ENCODE data around the gene TAP1. TPM values are rescaled to one million over a fixed set of nuclear protein-coding genes. Genes with fewer than 3 reads are reported as not detected.

Gene TAP1
- total and polyA plus RNA-seq, 9 of the 15 experiments (the other 6 are each of a cell fraction or from before 2014, with no cell fraction given): 1.3 to 6.0 (median 4.2) TPM

DNA sequence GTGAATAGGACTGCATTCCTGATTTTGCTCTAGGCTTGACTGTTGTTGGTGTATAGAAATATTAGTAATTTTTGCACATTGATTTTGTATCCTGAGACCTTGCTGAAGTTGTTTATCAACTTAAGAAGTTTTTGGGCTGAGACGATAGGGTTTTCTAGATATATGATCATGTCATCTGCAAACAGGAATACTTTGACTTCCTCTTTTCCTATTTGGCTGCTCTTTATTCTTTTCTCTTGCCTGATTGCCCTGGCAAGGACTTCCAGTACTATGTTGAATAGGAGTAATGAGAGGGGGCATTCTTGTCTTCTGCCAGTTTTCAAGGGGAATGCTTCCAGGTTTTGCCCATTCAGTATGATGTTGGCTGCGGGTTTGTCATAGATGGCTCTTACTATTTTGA lies 50.1 kb downstream of the TAP1 start:
- no peak for FAIRE-seq
- H3K4me1 ChIP-seq (replicated peaks in 1 of 2; ENCODE audit: control insufficient read depth in 2 of 2, insufficient read depth in 2 of 2, low read length in 2 of 2): no peaks in the 10 kb centered on the region
- no peak for TF ChIP-seq HSF4 (CRISPR knock-in tag; IDR thresholded peaks at IDR 0.05; ENCODE audit: borderline replicate concordance)
- TF ChIP-seq SPI1 (IDR thresholded peaks at IDR 0.05; ENCODE audit: borderline replicate concordance, low read depth, low read length): peak; percentile 86
- TF ChIP-seq ZNF384 (IDR thresholded peaks at IDR 0.05; ENCODE audit: low read depth, low read length): no peak
- no peaks in the 10 kb centered on the region for H4K20me1 ChIP-seq (replicated peaks; ENCODE audit: control insufficient read depth, insufficient read depth, low read length)
- H3K9ac ChIP-seq (ENCODE audit: insufficient read depth in 1 of 2, low read depth in 2 of 2, low read length in 2 of 2): no peak overlapping the region
- H3K4me2 ChIP-seq (ENCODE audit: insufficient read depth, low read length): no peak overlapping the region
- intact Hi-C loops (cut with micrococcal nuclease): no loop called here
- no peak overlapping the region for H3K4me3 ChIP-seq
- H3K27me3 ChIP-seq (ENCODE audit: control insufficient read depth in 2 of 2, insufficient read depth in 2 of 2, low read length in 2 of 2): peaks cover 5 to 7% of the 10 kb centered on the region in 2 experiments; a peak in 3 of 5 replicates
- WGBS (ENCODE audit: insufficient coverage, low coverage, missing lambda C conversion rate): 0% methylated on average over 2 of the region's 2 CpGs
- H3K27ac ChIP-seq (ENCODE audit: extremely low read depth, low read depth, low read length): no peak overlapping the region
- H3K9me3 ChIP-seq (replicated peaks; ENCODE audit: control insufficient read depth, insufficient read depth, low read depth, low read length): no peaks in the 10 kb centered on the region
- no peak for DNase-seq (ENCODE audit: extremely low read depth in 1 of 4, low spot score in 3 of 4)
- H2AFZ ChIP-seq (ENCODE audit: low read depth, low read length): no peak overlapping the region
- no peaks in the 10 kb centered on the region for H3K36me3 ChIP-seq (ENCODE audit: control insufficient read depth, insufficient read depth, low read length)
- no peaks in the 10 kb centered on the region for H3K79me2 ChIP-seq (ENCODE audit: control insufficient read depth, insufficient read depth, low read length)
- BruUV-seq (replicated peaks): no TSS peak
- ATAC-seq: no peak
- in situ Hi-C loops (cut with MboI): no loop called here
- ChIA-PET POLR2A (interaction anchor here (1.0 kb wide), 1 partner anchor 179 kb away, joined by 5 read pairs; no protein-coding TSS in a partner anchor), CTCF (ENCODE audit: low intra/inter-chr PET ratio) (no interaction called here)
- H3K9me1 ChIP-seq (ENCODE audit: control insufficient read depth, insufficient read depth, low read length): no peaks in the 10 kb centered on the region

GRCh38 chr6:32799740-32800139 lies 53.8 kb downstream of the TAP1 start:
- Histone ChIP-seq H2AFZ (ENCODE audit: low read depth, low read length) (no peak overlapping the region), H3K9me3 (replicated peaks; ENCODE audit: control insufficient read depth, insufficient read depth, low read depth, low read length) (no peaks in the 10 kb centered on the region), H4K20me1 (replicated peaks; ENCODE audit: control insufficient read depth, insufficient read depth, low read length) (no peaks in the 10 kb centered on the region), H3K27ac (ENCODE audit: extremely low read depth, low read depth, low read length) (no peak overlapping the region), H3K4me3 (no peak overlapping the region), H3K4me1 (replicated peaks in 1 of 2; ENCODE audit: control insufficient read depth in 2 of 2, insufficient read depth in 2 of 2, low read length in 2 of 2) (no peaks in the 10 kb centered on the region), H3K36me3 (ENCODE audit: control insufficient read depth, insufficient read depth, low read length) (no peaks in the 10 kb centered on the region), H3K27me3 (ENCODE audit: control insufficient read depth in 2 of 2, insufficient read depth in 2 of 2, low read length in 2 of 2) (peaks cover 17 to 23% of the 10 kb centered on the region in 2 experiments), H3K9ac (ENCODE audit: insufficient read depth in 1 of 2, low read depth in 2 of 2, low read length in 2 of 2) (no peak overlapping the region), H3K9me1 (ENCODE audit: control insufficient read depth, insufficient read depth, low read length) (no peaks in the 10 kb centered on the region), H3K79me2 (ENCODE audit: control insufficient read depth, insufficient read depth, low read length) (no peaks in the 10 kb centered on the region), H3K4me2 (ENCODE audit: insufficient read depth, low read length) (no peak overlapping the region)
- 4% methylated on average over 3 of the region's 3 CpGs for WGBS (ENCODE audit: insufficient coverage, low coverage, missing lambda C conversion rate)
- intact Hi-C loops (cut with micrococcal nuclease): loop anchor here (5.0 kb wide), 2 partner anchors 68 to 552 kb away; no protein-coding TSS in a partner anchor
- no TSS peak for BruUV-seq (replicated peaks)
- ChIA-PET POLR2A (interaction anchor here (0.7 to 1.5 kb wide), 6 partner anchors 9 to 1630 kb away, joined by 3 to 5 read pairs (median 3); no protein-coding TSS in a partner anchor), CTCF (ENCODE audit: low intra/inter-chr PET ratio) (no interaction called here)
- no peak for FAIRE-seq
- ATAC-seq: no peak
- no peak for DNase-seq (ENCODE audit: extremely low read depth in 1 of 4, low spot score in 3 of 4)
- in situ Hi-C loops (cut with MboI): loop anchor here (5.0 kb wide), 1 partner anchor 377 kb away; no protein-coding TSS in a partner anchor
- TF ChIP-seq, protein P1, sequence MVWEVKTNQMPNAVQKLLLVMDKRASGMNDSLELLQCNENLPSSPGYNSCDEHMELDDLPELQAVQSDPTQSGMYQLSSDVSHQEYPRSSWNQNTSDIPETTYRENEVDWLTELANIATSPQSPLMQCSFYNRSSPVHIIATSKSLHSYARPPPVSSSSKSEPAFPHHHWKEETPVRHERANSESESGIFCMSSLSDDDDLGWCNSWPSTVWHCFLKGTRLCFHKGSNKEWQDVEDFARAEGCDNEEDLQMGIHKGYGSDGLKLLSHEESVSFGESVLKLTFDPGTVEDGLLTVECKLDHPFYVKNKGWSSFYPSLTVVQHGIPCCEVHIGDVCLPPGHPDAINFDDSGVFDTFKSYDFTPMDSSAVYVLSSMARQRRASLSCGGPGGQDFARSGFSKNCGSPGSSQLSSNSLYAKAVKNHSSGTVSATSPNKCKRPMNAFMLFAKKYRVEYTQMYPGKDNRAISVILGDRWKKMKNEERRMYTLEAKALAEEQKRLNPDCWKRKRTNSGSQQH (CRISPR knock-in tag; IDR thresholded peaks at IDR 0.05): no peak
- TF ChIP-seq ESRRA (IDR thresholded peaks at IDR 0.05; ENCODE audit: borderline replicate concordance, low read depth): peak; percentile 91

Measured in K562 (cell line).